IMR-90 (cell line): Measurements from ENCODE around the gene EFNA5. TPM values are rescaled to one million over a fixed set of nuclear protein-coding genes. Genes with fewer than 3 reads are reported as not detected.

Experiments
- ATAC-seq: fragments of 200-7000 bp; cut with Tn5 transposase; 2 replicates; pipeline ENCODE4 v1.9.1; 2020; ENCODE audit warnings: low read depth, mild to moderate bottlenecking, moderate library complexity
- BruUV-seq: library from RNA; stranded (reverse); fragments of 400-500 nt; replicated peaks from 2 replicates; lab custom pipeline; 2021; lab: Mats Ljungman, UMichigan
- CTCF ChIA-PET: fragments of 300-600 bp; formaldehyde crosslinking; extraction: SDS; loops from one replicate; lab custom pipeline; 2021; ENCODE audit warnings: antibody characterized with exemption; lab: Yijun Ruan, JAX
- POLR2A ChIA-PET: fragments of 300-600 bp; sonication (Branson Sonifier 250); formaldehyde crosslinking; loops from one replicate; lab custom pipeline; 2022; ENCODE audit warnings: antibody characterized with exemption; ENCODE audit not compliant: unreplicated experiment; lab: Charles Lee
- DNase-seq: peaks from one replicate; pipeline ENCODE4 v3.0.0; 2013
- H2AFZ ChIP-seq: replicated peaks from 2 replicates; pipeline ENCODE3; 2013; ENCODE audit warnings: low read length, mild to moderate bottlenecking; ENCODE audit not compliant: poor library complexity
- H2AK5ac ChIP-seq: 2 replicates; pipeline ENCODE4 v1.6.1; 2013; ENCODE audit warnings: low read depth, low read length, inconsistent platforms
- H2AK9ac ChIP-seq: replicated peaks from 2 replicates; pipeline ENCODE3; 2013; ENCODE audit warnings: mild to moderate bottlenecking, low read depth, low read length, moderate library complexity; ENCODE audit not compliant: poor library complexity
- H2BK120ac ChIP-seq: 2 replicates; pipeline ENCODE4 v1.6.1; 2013; ENCODE audit warnings: low read depth, low read length, inconsistent platforms
- H2BK15ac ChIP-seq: 3 replicates; pipeline ENCODE4 v1.6.1; 2013; ENCODE audit warnings: low read depth, low read length, inconsistent platforms
- H2BK20ac ChIP-seq: 2 replicates; pipeline ENCODE4 v1.6.1; 2013; ENCODE audit warnings: low read depth, mild to moderate bottlenecking, inconsistent platforms, low read length, moderate library complexity
- H2BK5ac ChIP-seq: 2 replicates; pipeline ENCODE4 v1.6.1; 2013; ENCODE audit warnings: mild to moderate bottlenecking, low read depth, low read length, inconsistent platforms; ENCODE audit not compliant: poor library complexity, severe bottlenecking
- H3K14ac ChIP-seq: replicated peaks from 2 replicates; pipeline ENCODE4 v1.6.1; 2013; ENCODE audit warnings: low read depth, low read length, inconsistent platforms
- H3K18ac ChIP-seq: 2 replicates; pipeline ENCODE4 v1.6.1; 2013; ENCODE audit warnings: low read depth, low read length, control low read depth
- H3K23ac ChIP-seq: 2 replicates; pipeline ENCODE4 v1.6.1; 2013; ENCODE audit warnings: low read depth, low read length, inconsistent platforms
- H3K27ac ChIP-seq: 2 replicates; pipeline ENCODE4 v1.5.1; 2013; ENCODE audit warnings: mild to moderate bottlenecking, control low read depth, low read length; ENCODE audit not compliant: insufficient read depth
- H3K27me3 ChIP-seq: 2 replicates; pipeline ENCODE4 v1.6.1; 2013; ENCODE audit warnings: low read length; ENCODE audit not compliant: control insufficient read depth, insufficient read depth
- H3K36me3 ChIP-seq: 2 replicates; pipeline ENCODE4 v1.6.1; 2013; ENCODE audit warnings: low read length, mixed read lengths; ENCODE audit not compliant: control insufficient read depth, insufficient read depth
- H3K4ac ChIP-seq: 2 replicates; pipeline ENCODE4 v1.6.1; 2013; ENCODE audit warnings: low read depth, low read length, inconsistent platforms
- H3K4me1 ChIP-seq: 2 replicates; pipeline ENCODE4 v1.6.1; 2013; ENCODE audit warnings: low read length, mixed read lengths; ENCODE audit not compliant: control insufficient read depth, insufficient read depth
- H3K4me2 ChIP-seq: 2 replicates; pipeline ENCODE4 v1.6.1; 2013; ENCODE audit warnings: low read depth, mild to moderate bottlenecking, control low read depth, low read length, moderate library complexity
- H3K4me3 ChIP-seq: 2 replicates; pipeline ENCODE4 v1.5.1; 2013; ENCODE audit warnings: low read depth, mild to moderate bottlenecking, control low read depth, low read length, moderate library complexity; ENCODE audit not compliant: insufficient read depth
- H3K56ac ChIP-seq: 2 replicates; pipeline ENCODE4 v1.6.1; 2013; ENCODE audit warnings: low read length, inconsistent platforms; ENCODE audit not compliant: insufficient read depth; ENCODE audit errors: extremely low read depth
- H3K79me1 ChIP-seq, 2 experiments: 2 replicates each; pipeline ENCODE4 v1.6.1; 2013; ENCODE audit warnings: low read length in 2 of 2, inconsistent platforms in 1 of 2, low read depth in 1 of 2
- H3K9ac ChIP-seq: 2 replicates; pipeline ENCODE4 v1.6.1; 2013; ENCODE audit warnings: low read depth, low read length, control low read depth
- H3K9me1 ChIP-seq: 2 replicates; pipeline ENCODE4 v1.6.1; 2013; ENCODE audit warnings: low read length, inconsistent platforms; ENCODE audit not compliant: insufficient read depth
- H3K9me3 ChIP-seq: 2 replicates; pipeline ENCODE4 v1.6.1; 2013; ENCODE audit warnings: low read length; ENCODE audit not compliant: control insufficient read depth, insufficient read depth
- H4K20me1 ChIP-seq: 2 replicates; pipeline ENCODE4 v1.6.1; 2013; ENCODE audit warnings: low read length, inconsistent platforms; ENCODE audit not compliant: insufficient read depth
- H4K5ac ChIP-seq: 2 replicates; pipeline ENCODE4 v1.6.1; 2013; ENCODE audit warnings: mild to moderate bottlenecking, low read depth, low read length, control low read depth
- H4K8ac ChIP-seq, 2 experiments: 2 replicates each; pipeline ENCODE4 v1.6.1; 2013; ENCODE audit warnings: low read depth in 2 of 2, low read length in 2 of 2, control low read depth in 1 of 2, inconsistent platforms in 1 of 2
- H4K91ac ChIP-seq: 2 replicates; pipeline ENCODE4 v1.6.1; 2013; ENCODE audit warnings: low read depth, low read length, inconsistent platforms; ENCODE audit not compliant: insufficient read depth
- BHLHE40 ChIP-seq: fragments of 150-350 bp; IDR thresholded peaks from 2 replicates; pipeline ENCODE4 v1.6.1; 2016; ENCODE audit warnings: mild to moderate bottlenecking, low read depth, low read length
- CEBPB ChIP-seq: IDR thresholded peaks from 2 replicates; pipeline ENCODE4 v1.6.1; 2012; ENCODE audit warnings: low read depth, low read length, improper control_type of control experiment
- ELK1 ChIP-seq: fragments of 150-350 bp; IDR thresholded peaks from 2 replicates; pipeline ENCODE4 v1.6.1; 2016; ENCODE audit warnings: low read depth, mild to moderate bottlenecking, low read length, moderate library complexity, borderline replicate concordance
- FOS ChIP-seq: fragments of 150-350 bp; IDR thresholded peaks from 2 replicates; pipeline ENCODE4 v1.6.1; 2016; ENCODE audit warnings: low read depth, low read length
- MAFK ChIP-seq: IDR thresholded peaks from 2 replicates; pipeline ENCODE4 v1.6.1; 2012; ENCODE audit warnings: low read depth, low read length, improper control_type of control experiment
- MAZ ChIP-seq: IDR thresholded peaks from 2 replicates; pipeline ENCODE4 v1.6.1; 2012; ENCODE audit warnings: low read depth, mild to moderate bottlenecking, low read length, improper control_type of control experiment, moderate library complexity, borderline replicate concordance
- NFE2L2 ChIP-seq: fragments of 150-350 bp; IDR thresholded peaks from 2 replicates; pipeline ENCODE4 v1.6.1; 2016; ENCODE audit warnings: low read depth, mild to moderate bottlenecking, low read length
- POLR2A ChIP-seq: IDR thresholded peaks from 2 replicates; pipeline ENCODE4 v1.6.1; 2012; ENCODE audit warnings: mild to moderate bottlenecking, low read depth, low read length
- RAD21 ChIP-seq: IDR thresholded peaks from 2 replicates; pipeline ENCODE4 v1.6.1; 2012; ENCODE audit warnings: low read length, improper control_type of control experiment
- RCOR1 ChIP-seq: IDR thresholded peaks from 2 replicates; pipeline ENCODE4 v1.6.1; 2012; ENCODE audit warnings: mild to moderate bottlenecking, low read length, improper control_type of control experiment; ENCODE audit not compliant: insufficient replicate concordance
- RFX5 ChIP-seq: IDR thresholded peaks from 2 replicates; pipeline ENCODE4 v1.8.0; 2012; ENCODE audit warnings: low read depth, mild to moderate bottlenecking, low read length, moderate library complexity
- SMC3 ChIP-seq: fragments of 150-350 bp; IDR thresholded peaks from 2 replicates; pipeline ENCODE4 v1.6.1; 2016; ENCODE audit warnings: low read depth, mild to moderate bottlenecking, antibody characterized with exemption, low read length, moderate library complexity
- WGBS, 2 experiments: methylation state at CpG; one replicate each; pipeline versions ENCODE4 v1.1.5 to v1.1.7; 2013; ENCODE audit warnings: missing lambda C conversion rate in 2 of 2; ENCODE audit not compliant: insufficient read length in 1 of 2; ENCODE audit errors: extremely low coverage in 2 of 2; 5-methylcytosine and 5-hydroxymethylcytosine counted together
- dilution Hi-C: fragments of 300-500 bp; cut with HindIII; formaldehyde crosslinking; loops from one replicate; pipeline ENCODE4 v1.14.3; 2018; ENCODE audit warnings: low sequenced_read_pairs; ENCODE audit not compliant: unreplicated experiment
- in situ Hi-C: fragments of 300-500 bp; cut with MboI; formaldehyde crosslinking; loops from 3 replicates; pipeline ENCODE4 v1.14.3; 2019; ENCODE audit warnings: low sequenced_read_pairs, inconsistent platforms, mixed read lengths
- intact Hi-C: fragments of 100-400 bp; cut with micrococcal nuclease; formaldehyde crosslinking; loops from 2 replicates; pipeline ENCODE4 v1.10.0; 2022
- polyA plus RNA-seq, 3 experiments: library from polyadenylated mRNA; depleted of rRNA; stranded (reverse); fragments of >200 nt; gene quantifications; 2 replicates each; pipeline ENCODE4 v1.2.3, GENCODE V29; 2012; ENCODE audit warnings: low replicate concordance in 1 of 3
- total RNA-seq: library from RNA; depleted of rRNA; stranded (reverse); fragments of >200 nt; gene quantifications from 2 replicates; pipeline ENCODE4 v1.2.3, GENCODE V29; 2012
- TF ChIP-seq, protein P1 (sequence below): fragments of 150-350 bp; IDR thresholded peaks from 2 replicates; pipeline ENCODE4 v1.6.1; 2017; ENCODE audit warnings: mild to moderate bottlenecking, antibody characterized with exemption, low read length, low read depth
- TF ChIP-seq, protein P2 (sequence below): conservative IDR thresholded peaks from 2 replicates; pipeline ENCODE4 v1.5.1; 2012; ENCODE audit warnings: mild to moderate bottlenecking, low read depth, low read length, improper control_type of control experiment

Gene EFNA5
- total and polyA plus RNA-seq, 2 of the 4 experiments (the other 2 are of a cell fraction), result 1.5 to 1.6 TPM

- CTCF ChIA-PET, result no interaction called here
- Histone ChIP-seq H3K27ac (no peak overlapping the region), H3K4me1 (peaks cover 8% of the 10 kb centered on the region), H2AK9ac (no peak overlapping the region), H3K4me3 (no peak overlapping the region), H2BK5ac (no peak overlapping the region), H3K9ac (no peak overlapping the region), H3K27me3 (no peaks in the 10 kb centered on the region), H2BK15ac (no peak overlapping the region), H2BK120ac (no peak overlapping the region), H3K4me2 (no peak overlapping the region), H2AFZ (no peak overlapping the region), H4K8ac (no peak overlapping the region), H4K20me1 (no peaks in the 10 kb centered on the region), H3K18ac (no peak overlapping the region), H3K9me1 (peaks cover 3% of the 10 kb centered on the region; the same call in 1 of the 2 replicates), H3K79me1 (0 out of 4 replicates have a peak, but pooled peaks cover 0 to 4% of the 10 kb centered on the region in 2 experiments), H4K91ac (no peak overlapping the region), H3K14ac (no peak overlapping the region), H3K56ac (no peak overlapping the region), H4K5ac (no peak overlapping the region), H2AK5ac (no peak overlapping the region), H3K4ac (no peak overlapping the region), H3K9me3 (no peaks in the 10 kb centered on the region), H2BK20ac (no peak overlapping the region), H3K23ac (no peak overlapping the region), H3K36me3 (no peaks in the 10 kb centered on the region)
- BruUV-seq, result no TSS peak
- DNase-seq (no peak), ATAC-seq (no peak)
- dilution Hi-C loops, result no loop called here
- POLR2A ChIA-PET, result no interaction called here
- in situ Hi-C loops, result no loop called here
- no peak for TF ChIP-seq ELK1
- TF ChIP-seq MAZ, result no peak
- no peak for TF ChIP-seq SMC3
- no peak for TF ChIP-seq RCOR1
- no peak for TF ChIP-seq RFX5
- TF ChIP-seq, protein P1, sequence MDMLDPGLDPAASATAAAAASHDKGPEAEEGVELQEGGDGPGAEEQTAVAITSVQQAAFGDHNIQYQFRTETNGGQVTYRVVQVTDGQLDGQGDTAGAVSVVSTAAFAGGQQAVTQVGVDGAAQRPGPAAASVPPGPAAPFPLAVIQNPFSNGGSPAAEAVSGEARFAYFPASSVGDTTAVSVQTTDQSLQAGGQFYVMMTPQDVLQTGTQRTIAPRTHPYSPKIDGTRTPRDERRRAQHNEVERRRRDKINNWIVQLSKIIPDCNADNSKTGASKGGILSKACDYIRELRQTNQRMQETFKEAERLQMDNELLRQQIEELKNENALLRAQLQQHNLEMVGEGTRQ, result no peak
- no peak for TF ChIP-seq POLR2A
- TF ChIP-seq MAFK, result no peak
- TF ChIP-seq BHLHE40, result no peak
- TF ChIP-seq CEBPB, result no peak
- TF ChIP-seq FOS, result no peak
- TF ChIP-seq, protein P2, sequence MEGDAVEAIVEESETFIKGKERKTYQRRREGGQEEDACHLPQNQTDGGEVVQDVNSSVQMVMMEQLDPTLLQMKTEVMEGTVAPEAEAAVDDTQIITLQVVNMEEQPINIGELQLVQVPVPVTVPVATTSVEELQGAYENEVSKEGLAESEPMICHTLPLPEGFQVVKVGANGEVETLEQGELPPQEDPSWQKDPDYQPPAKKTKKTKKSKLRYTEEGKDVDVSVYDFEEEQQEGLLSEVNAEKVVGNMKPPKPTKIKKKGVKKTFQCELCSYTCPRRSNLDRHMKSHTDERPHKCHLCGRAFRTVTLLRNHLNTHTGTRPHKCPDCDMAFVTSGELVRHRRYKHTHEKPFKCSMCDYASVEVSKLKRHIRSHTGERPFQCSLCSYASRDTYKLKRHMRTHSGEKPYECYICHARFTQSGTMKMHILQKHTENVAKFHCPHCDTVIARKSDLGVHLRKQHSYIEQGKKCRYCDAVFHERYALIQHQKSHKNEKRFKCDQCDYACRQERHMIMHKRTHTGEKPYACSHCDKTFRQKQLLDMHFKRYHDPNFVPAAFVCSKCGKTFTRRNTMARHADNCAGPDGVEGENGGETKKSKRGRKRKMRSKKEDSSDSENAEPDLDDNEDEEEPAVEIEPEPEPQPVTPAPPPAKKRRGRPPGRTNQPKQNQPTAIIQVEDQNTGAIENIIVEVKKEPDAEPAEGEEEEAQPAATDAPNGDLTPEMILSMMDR, result no peak
- no peak for TF ChIP-seq NFE2L2
- TF ChIP-seq RAD21, result no peak
- intact Hi-C loops, result no loop called here
- WGBS, 2 experiments, result no CpG with 5 or more reads among the region's 3 CpGs
Observed at GRCh38 chr5:107451028-107451427, 219.7 kb downstream of the EFNA5 start.
